OCI-LY3 (cell line): ENCODE data around the gene ZSCAN25.

Experiments
- H2AFZ ChIP-seq: fragments of 200-600, 300-600 bp; shearing (Covaris generic); 2 replicates; pipeline ENCODE4 v1.6.0; 2014; ENCODE audit warnings: antibody characterized with exemption, low read depth, low read length
- H3K27ac ChIP-seq: fragments of 200-600, 300-600 bp; sonication (generic); 2 replicates; pipeline ENCODE4 v1.5.1; 2014; ENCODE audit warnings: mild to moderate bottlenecking, low read length, moderate library complexity, mixed read lengths
- H3K27me3 ChIP-seq: fragments of 200-600, 300-600 bp; sonication (generic); 2 replicates; pipeline ENCODE4 v1.6.1; 2014; ENCODE audit warnings: low read depth, low read length, mixed read lengths
- H3K36me3 ChIP-seq: fragments of 200-600, 300-600 bp; sonication (generic); replicated peaks from 2 replicates; pipeline ENCODE3; 2014; ENCODE audit warnings: low read depth, low read length, mixed read lengths
- H3K4me1 ChIP-seq: fragments of 300-600, 200-600 bp; sonication (generic); 2 replicates; pipeline ENCODE4 v1.6.1; 2014; ENCODE audit warnings: low read length, mixed read lengths
- H3K4me2 ChIP-seq: fragments of 200-600, 300-600 bp; sonication (generic); 2 replicates; pipeline ENCODE4 v1.6.1; 2014; ENCODE audit warnings: low read length, mixed read lengths
- H3K4me3 ChIP-seq: fragments of 300-600, 200-600 bp; sonication (generic); 2 replicates; pipeline ENCODE4 v1.5.1; 2014; ENCODE audit warnings: antibody characterized with exemption, mild to moderate bottlenecking, low read length, moderate library complexity
- H3K79me2 ChIP-seq: fragments of 300-600, 200-600 bp; shearing (Covaris generic); 2 replicates; pipeline ENCODE4 v1.6.1; 2014; ENCODE audit warnings: mild to moderate bottlenecking, low read length, mixed read lengths
- H3K9ac ChIP-seq: fragments of 300-600, 200-600 bp; shearing (Covaris generic); 2 replicates; pipeline ENCODE4 v1.6.0; 2014; ENCODE audit warnings: mild to moderate bottlenecking, low read length, moderate library complexity
- H3K9me3 ChIP-seq: fragments of 200-600, 300-600 bp; shearing (Covaris generic); 2 replicates; pipeline ENCODE4 v1.6.1; 2014; ENCODE audit warnings: low read length, mixed read lengths; ENCODE audit not compliant: insufficient read depth
- H4K20me1 ChIP-seq: fragments of 200-600, 300-600 bp; sonication (generic); 2 replicates; pipeline ENCODE4 v1.6.1; 2016; ENCODE audit warnings: low read length, mixed read lengths; ENCODE audit not compliant: insufficient read depth
- EZH2phosphoT487 ChIP-seq: fragments of 200-600 bp; shearing (Covaris generic); IDR thresholded peaks from 2 replicates; pipeline ENCODE4 v1.6.1; 2018; ENCODE audit warnings: antibody characterized with exemption, mixed run types, low read depth
- TF ChIP-seq, protein P1 (sequence below): fragments of 200-600, 300-600 bp; sonication (generic); IDR thresholded peaks from 2 replicates; pipeline ENCODE4 v1.5.1; 2014; ENCODE audit warnings: antibody characterized with exemption, low read length, low read depth

ZSCAN25 gene

DNA sequence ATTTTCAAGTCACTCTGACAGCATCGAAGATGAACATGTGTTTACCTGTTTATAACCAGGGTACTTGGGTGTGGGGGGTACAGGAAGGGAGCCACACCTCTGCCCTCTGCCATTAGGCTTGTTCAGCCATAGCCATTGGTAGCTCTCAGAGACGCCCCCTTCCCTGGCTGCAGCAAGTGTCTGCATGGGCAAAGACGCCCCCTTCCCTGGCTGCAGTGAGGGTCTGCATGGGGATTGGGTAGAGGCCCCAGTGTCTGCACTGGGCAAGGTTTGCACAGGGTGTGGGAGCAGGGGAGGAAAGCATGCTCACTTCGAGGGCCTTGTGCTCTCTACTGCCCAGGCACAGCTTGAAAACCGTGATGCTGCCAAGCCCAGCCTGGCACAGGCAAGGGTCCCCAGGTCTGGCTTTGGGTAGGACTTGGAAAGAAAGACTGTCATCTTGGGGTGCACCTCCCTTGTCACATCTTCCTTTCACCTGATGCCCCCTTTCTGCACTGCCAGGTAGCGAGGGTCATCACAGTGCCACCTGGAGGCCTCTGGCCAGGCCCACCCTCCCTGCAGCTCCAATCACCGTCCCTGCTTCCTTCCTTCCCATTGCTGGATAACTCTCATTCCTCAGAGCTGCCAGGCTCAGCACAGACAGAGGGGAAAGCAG lies 15.0 kb upstream of the ZSCAN25 start:
- no peak overlapping the region for H3K27ac ChIP-seq
- no peak overlapping the region for H3K9ac ChIP-seq
- H3K36me3 ChIP-seq: no peaks in the 10 kb centered on the region
- H3K79me2 ChIP-seq: no peaks in the 10 kb centered on the region
- H3K9me3 ChIP-seq: no peaks in the 10 kb centered on the region
- H3K27me3 ChIP-seq: no peaks in the 10 kb centered on the region
- H4K20me1 ChIP-seq: no peaks in the 10 kb centered on the region
- H2AFZ ChIP-seq: no peak overlapping the region
- TF ChIP-seq EZH2phosphoT487: no peak
- TF ChIP-seq, protein P1, sequence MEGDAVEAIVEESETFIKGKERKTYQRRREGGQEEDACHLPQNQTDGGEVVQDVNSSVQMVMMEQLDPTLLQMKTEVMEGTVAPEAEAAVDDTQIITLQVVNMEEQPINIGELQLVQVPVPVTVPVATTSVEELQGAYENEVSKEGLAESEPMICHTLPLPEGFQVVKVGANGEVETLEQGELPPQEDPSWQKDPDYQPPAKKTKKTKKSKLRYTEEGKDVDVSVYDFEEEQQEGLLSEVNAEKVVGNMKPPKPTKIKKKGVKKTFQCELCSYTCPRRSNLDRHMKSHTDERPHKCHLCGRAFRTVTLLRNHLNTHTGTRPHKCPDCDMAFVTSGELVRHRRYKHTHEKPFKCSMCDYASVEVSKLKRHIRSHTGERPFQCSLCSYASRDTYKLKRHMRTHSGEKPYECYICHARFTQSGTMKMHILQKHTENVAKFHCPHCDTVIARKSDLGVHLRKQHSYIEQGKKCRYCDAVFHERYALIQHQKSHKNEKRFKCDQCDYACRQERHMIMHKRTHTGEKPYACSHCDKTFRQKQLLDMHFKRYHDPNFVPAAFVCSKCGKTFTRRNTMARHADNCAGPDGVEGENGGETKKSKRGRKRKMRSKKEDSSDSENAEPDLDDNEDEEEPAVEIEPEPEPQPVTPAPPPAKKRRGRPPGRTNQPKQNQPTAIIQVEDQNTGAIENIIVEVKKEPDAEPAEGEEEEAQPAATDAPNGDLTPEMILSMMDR: no peak
- no peak overlapping the region for H3K4me2 ChIP-seq
- no peak overlapping the region for H3K4me3 ChIP-seq
- no peaks in the 10 kb centered on the region for H3K4me1 ChIP-seq

DNA sequence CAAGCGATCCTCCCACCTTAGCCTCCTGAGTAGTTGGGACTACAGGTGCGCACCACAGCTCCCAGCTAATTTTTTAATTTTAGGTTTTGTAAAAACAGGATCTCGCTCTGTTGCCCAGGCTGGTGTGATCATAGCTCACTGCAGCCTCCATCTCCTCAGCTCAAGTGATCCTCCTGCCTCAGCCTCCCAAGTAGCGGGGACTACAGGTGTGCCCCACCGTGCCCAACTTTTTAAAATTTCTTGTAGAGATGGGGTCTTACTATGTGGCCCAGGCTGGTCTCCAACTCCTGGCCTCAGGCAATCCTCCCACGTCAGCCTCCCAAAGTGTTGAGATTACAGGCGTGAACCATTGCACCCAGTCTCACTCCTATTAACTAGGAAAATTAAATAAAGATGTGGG lies 11.2 kb upstream of the ZSCAN25 start:
- no peak overlapping the region for H3K4me3 ChIP-seq
- H3K9ac ChIP-seq: no peak overlapping the region
- no peak overlapping the region for H3K4me2 ChIP-seq
- H3K9me3 ChIP-seq: no peaks in the 10 kb centered on the region
- H3K4me1 ChIP-seq: no peaks in the 10 kb centered on the region
- H3K36me3 ChIP-seq: no peaks in the 10 kb centered on the region
- H3K27me3 ChIP-seq: no peaks in the 10 kb centered on the region
- H4K20me1 ChIP-seq: no peaks in the 10 kb centered on the region
- TF ChIP-seq EZH2phosphoT487: no peak
- TF ChIP-seq, protein P1: no peak
- no peak overlapping the region for H3K27ac ChIP-seq
- H2AFZ ChIP-seq: no peak overlapping the region
- H3K79me2 ChIP-seq: no peaks in the 10 kb centered on the region

DNA sequence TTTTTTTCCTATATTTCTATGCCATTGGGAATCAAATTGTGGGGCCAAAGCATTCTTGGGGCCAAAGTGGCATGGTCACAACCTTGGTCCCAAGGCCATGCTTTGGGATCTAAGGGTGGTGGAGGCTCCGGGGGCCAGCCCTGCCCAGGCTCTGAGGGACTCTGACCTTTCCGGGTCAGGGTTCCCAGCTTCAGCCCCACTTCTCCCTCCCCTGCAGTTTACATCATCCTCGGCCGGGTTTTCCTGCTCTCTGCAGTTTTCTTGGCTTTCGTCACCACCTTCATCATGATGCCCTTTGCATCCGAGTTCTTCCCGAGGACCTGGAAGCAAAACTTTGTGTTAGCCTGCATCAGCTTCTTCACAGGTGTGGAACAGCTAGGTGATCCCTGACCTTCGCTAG lies 10.2 kb upstream of the ZSCAN25 start:
- Histone ChIP-seq H3K27ac (no peak overlapping the region), H3K79me2 (no peaks in the 10 kb centered on the region), H3K9me3 (no peaks in the 10 kb centered on the region), H3K4me3 (no peak overlapping the region), H4K20me1 (no peaks in the 10 kb centered on the region), H2AFZ (no peak overlapping the region), H3K4me1 (no peaks in the 10 kb centered on the region), H3K36me3 (no peaks in the 10 kb centered on the region), H3K9ac (no peak overlapping the region), H3K4me2 (no peak overlapping the region), H3K27me3 (no peaks in the 10 kb centered on the region)
- TF ChIP-seq EZH2phosphoT487: no peak
- TF ChIP-seq, protein P1: no peak

DNA sequence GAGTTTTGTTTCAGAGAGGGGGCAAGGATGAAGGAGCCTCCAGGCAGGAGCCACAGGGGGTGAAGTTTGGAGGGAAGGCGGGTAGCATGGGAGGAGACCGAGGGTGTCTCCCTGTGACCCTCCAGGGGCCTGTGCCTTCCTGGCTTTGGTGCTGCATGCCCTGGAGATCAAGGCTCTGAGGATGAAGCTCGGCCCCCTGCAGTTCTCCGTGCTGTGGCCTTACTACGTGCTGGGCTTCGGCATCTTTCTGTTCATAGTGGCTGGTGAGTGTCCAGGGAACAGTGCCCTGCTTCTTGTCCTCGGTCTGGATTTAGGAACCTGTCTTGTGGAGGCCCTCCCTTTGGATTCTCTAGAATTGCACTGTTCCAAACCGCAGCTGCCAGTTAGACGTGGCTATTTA lies 9.2 kb upstream of the ZSCAN25 start:
- Histone ChIP-seq H3K36me3 (no peaks in the 10 kb centered on the region), H3K9me3 (no peaks in the 10 kb centered on the region), H3K27me3 (no peaks in the 10 kb centered on the region), H3K4me3 (no peak overlapping the region), H4K20me1 (no peaks in the 10 kb centered on the region), H3K9ac (no peak overlapping the region), H3K4me1 (no peaks in the 10 kb centered on the region), H3K79me2 (no peaks in the 10 kb centered on the region), H2AFZ (no peak overlapping the region), H3K4me2 (no peak overlapping the region), H3K27ac (no peak overlapping the region)
- no peak for TF ChIP-seq EZH2phosphoT487
- TF ChIP-seq, protein P1: no peak
